ENCODE measurements around the gene COL1A2. TPM values are rescaled to one million over a fixed set of nuclear protein-coding genes. Genes with fewer than 3 reads are reported as not detected.

Gene COL1A2
- total RNA-seq, 1 donor from 2014 or later, result 6,748 TPM

- peak overlapping the region; percentile 100 for H3K4me3 Mint-ChIP-seq (ENCODE audit: unreplicated experiment)
- FAIRE-seq (no peak), DNase-seq (ENCODE audit: low read depth) (no peak)
- Histone ChIP-seq H3K79me2 (ENCODE audit: insufficient read depth, low read length) (peaks cover 87% of the 10 kb centered on the region), H3K9ac (ENCODE audit: low read length) (peak overlapping the region; percentile 99), H4K20me1 (ENCODE audit: insufficient read depth, low read length) (peaks cover 54% of the 10 kb centered on the region), H3K4me3 (ENCODE audit: insufficient read depth, low read depth, low read length) (peak overlapping the region; percentile 97), H3K4me2 (ENCODE audit: low read length) (peak overlapping the region; percentile 86), H2AFZ (ENCODE audit: low read depth, low read length) (no peak overlapping the region), H3K9me3 (ENCODE audit: insufficient read depth, low read depth, low read length) (no peaks in the 10 kb centered on the region), H3K27me3 (ENCODE audit: insufficient read depth, low read length) (no peaks in the 10 kb centered on the region), H3K36me3 (ENCODE audit: insufficient read depth, low read length) (peaks cover 52% of the 10 kb centered on the region), H3K27ac (ENCODE audit: low read depth, low read length) (peak overlapping the region; percentile 96), H3K4me1 (ENCODE audit: insufficient read depth, low read length) (peaks cover 36% of the 10 kb centered on the region)
- peaks cover 23% of the 10 kb centered on the region for H3K4me1 Mint-ChIP-seq (ENCODE audit: low read depth, unreplicated experiment)
- no peaks in the 10 kb centered on the region for H3K27me3 Mint-ChIP-seq (ENCODE audit: low read depth, unreplicated experiment)
- TF ChIP-seq EZH2 (IDR thresholded peaks at IDR 0.05; ENCODE audit: insufficient read depth, low read length) (no peak), CTCF (IDR thresholded peaks at IDR 0.05; ENCODE audit: insufficient read depth, low read depth, low read length) (no peak)
- no peaks in the 10 kb centered on the region for H3K9me3 Mint-ChIP-seq (ENCODE audit: unreplicated experiment)
- H3K27ac Mint-ChIP-seq (ENCODE audit: unreplicated experiment), result peak overlapping the region; percentile 62
- peaks cover 43% of the 10 kb centered on the region for H3K36me3 Mint-ChIP-seq (ENCODE audit: low read depth, unreplicated experiment)
These were observed 3.0 kb downstream of the COL1A2 start for GRCh38 chr7:94397722-94398121.

DNA sequence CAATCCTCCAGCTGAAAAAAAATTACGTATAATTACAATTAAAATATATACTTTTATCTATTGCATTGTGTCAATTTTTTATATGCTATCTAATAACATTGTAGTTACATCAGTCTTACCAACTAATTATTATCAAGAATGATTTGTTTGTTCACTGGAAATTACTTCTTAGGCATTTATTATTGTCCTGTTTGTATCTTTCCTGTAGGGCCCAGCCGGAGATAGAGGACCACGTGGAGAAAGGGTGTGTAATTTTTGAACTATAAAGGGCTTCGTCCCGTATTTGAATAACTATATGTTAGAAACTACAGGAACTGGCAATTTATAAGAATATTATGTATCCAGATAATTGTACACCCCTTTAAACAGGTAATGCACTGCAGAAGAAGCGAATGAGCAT is 4.1 kb downstream of the COL1A2 start:
- no peaks in the 10 kb centered on the region for H3K9me3 Mint-ChIP-seq (ENCODE audit: unreplicated experiment)
- Histone ChIP-seq H3K36me3 (ENCODE audit: insufficient read depth, low read length) (peaks cover 63% of the 10 kb centered on the region), H3K9ac (ENCODE audit: low read length) (peak overlapping the region; percentile 99), H3K79me2 (ENCODE audit: insufficient read depth, low read length) (peaks cover 94% of the 10 kb centered on the region), H3K4me1 (ENCODE audit: insufficient read depth, low read length) (peaks cover 28% of the 10 kb centered on the region), H4K20me1 (ENCODE audit: insufficient read depth, low read length) (peaks cover 63% of the 10 kb centered on the region), H3K4me3 (ENCODE audit: insufficient read depth, low read depth, low read length) (peak overlapping the region; percentile 97), H3K9me3 (ENCODE audit: insufficient read depth, low read depth, low read length) (no peaks in the 10 kb centered on the region), H3K4me2 (ENCODE audit: low read length) (peak overlapping the region; percentile 86), H3K27ac (ENCODE audit: low read depth, low read length) (peak overlapping the region; percentile 27), H3K27me3 (ENCODE audit: insufficient read depth, low read length) (no peaks in the 10 kb centered on the region), H2AFZ (ENCODE audit: low read depth, low read length) (no peak overlapping the region)
- DNase-seq (ENCODE audit: low read depth) (no peak), FAIRE-seq (no peak)
- peaks cover 45% of the 10 kb centered on the region for H3K36me3 Mint-ChIP-seq (ENCODE audit: low read depth, unreplicated experiment)
- peak overlapping the region; percentile 100 for H3K4me3 Mint-ChIP-seq (ENCODE audit: unreplicated experiment)
- peaks cover 19% of the 10 kb centered on the region for H3K4me1 Mint-ChIP-seq (ENCODE audit: low read depth, unreplicated experiment)
- H3K27me3 Mint-ChIP-seq (ENCODE audit: low read depth, unreplicated experiment), result no peaks in the 10 kb centered on the region
- H3K27ac Mint-ChIP-seq (ENCODE audit: unreplicated experiment), result peak overlapping the region; percentile 95
- TF ChIP-seq CTCF (IDR thresholded peaks at IDR 0.05; ENCODE audit: insufficient read depth, low read depth, low read length), result no peak
- no peak for TF ChIP-seq EZH2 (IDR thresholded peaks at IDR 0.05; ENCODE audit: insufficient read depth, low read length)

- H3K4me1 Mint-ChIP-seq (ENCODE audit: low read depth, unreplicated experiment), result peaks cover 25% of the 10 kb centered on the region
- H3K4me2 ChIP-seq (ENCODE audit: low read length), result peak overlapping the region; percentile 86
- TF ChIP-seq CTCF (IDR thresholded peaks at IDR 0.05; ENCODE audit: insufficient read depth, low read depth, low read length) (no peak), EZH2 (IDR thresholded peaks at IDR 0.05; ENCODE audit: insufficient read depth, low read length) (no peak)
These were observed 5.3 kb downstream of the COL1A2 start for GRCh38 chr7:94400022-94400421.

More at GRCh38 chr7:94400022-94400421, 5.3 kb downstream of the COL1A2 start:
- Mint-ChIP-seq H3K4me3 (ENCODE audit: unreplicated experiment) (peak overlapping the region; percentile 100), H3K27ac (ENCODE audit: unreplicated experiment) (peak overlapping the region; percentile 95), H3K36me3 (ENCODE audit: low read depth, unreplicated experiment) (peaks cover 42% of the 10 kb centered on the region), H3K27me3 (ENCODE audit: low read depth, unreplicated experiment) (no peaks in the 10 kb centered on the region), H3K9me3 (ENCODE audit: unreplicated experiment) (no peaks in the 10 kb centered on the region)
- Histone ChIP-seq H3K9ac (ENCODE audit: low read length) (peak overlapping the region; percentile 99), H3K27ac (ENCODE audit: low read depth, low read length) (peak overlapping the region; percentile 64), H3K9me3 (ENCODE audit: insufficient read depth, low read depth, low read length) (no peaks in the 10 kb centered on the region), H3K36me3 (ENCODE audit: insufficient read depth, low read length) (peaks cover 74% of the 10 kb centered on the region), H3K4me3 (ENCODE audit: insufficient read depth, low read depth, low read length) (peak overlapping the region; percentile 97), H4K20me1 (ENCODE audit: insufficient read depth, low read length) (peaks cover 74% of the 10 kb centered on the region), H3K27me3 (ENCODE audit: insufficient read depth, low read length) (no peaks in the 10 kb centered on the region), H2AFZ (ENCODE audit: low read depth, low read length) (no peak overlapping the region), H3K4me1 (ENCODE audit: insufficient read depth, low read length) (peaks cover 36% of the 10 kb centered on the region), H3K79me2 (ENCODE audit: insufficient read depth, low read length) (peaks cover 98% of the 10 kb centered on the region)
- DNase-seq (ENCODE audit: low read depth), result no peak
- FAIRE-seq, result no peak
